ENCODE measurements around the gene GDPD4.

The GDPD4 gene

DNA sequence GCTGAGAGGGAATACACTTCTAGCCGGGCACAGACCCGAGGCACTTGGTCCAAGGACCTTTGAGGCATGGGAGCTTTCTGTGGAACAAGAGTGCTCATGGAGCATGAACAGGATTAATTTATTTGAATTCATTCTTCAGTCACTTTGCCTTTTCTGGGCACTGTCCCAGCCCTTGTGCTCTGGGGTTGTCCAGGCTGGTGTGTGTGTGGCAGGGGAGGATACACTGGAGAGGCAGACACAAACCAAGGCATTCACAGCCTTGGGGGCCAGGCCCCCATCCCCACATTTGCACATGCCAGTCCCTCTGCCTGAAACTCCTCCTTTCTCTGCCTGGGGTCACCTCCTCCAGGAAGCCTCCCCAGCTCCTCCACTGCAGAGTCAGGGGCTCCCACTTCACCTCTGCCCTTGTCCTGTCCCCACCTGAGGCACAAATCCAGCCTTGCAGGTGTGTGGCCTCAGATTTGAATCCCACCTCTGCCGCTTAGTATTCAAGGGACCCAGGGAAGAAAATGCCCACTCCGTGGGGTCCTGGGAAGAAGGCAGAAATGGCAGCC, 118.0 kb downstream of the GDPD4 start:
- no peak overlapping the region for H3K27ac Mint-ChIP-seq

DNA sequence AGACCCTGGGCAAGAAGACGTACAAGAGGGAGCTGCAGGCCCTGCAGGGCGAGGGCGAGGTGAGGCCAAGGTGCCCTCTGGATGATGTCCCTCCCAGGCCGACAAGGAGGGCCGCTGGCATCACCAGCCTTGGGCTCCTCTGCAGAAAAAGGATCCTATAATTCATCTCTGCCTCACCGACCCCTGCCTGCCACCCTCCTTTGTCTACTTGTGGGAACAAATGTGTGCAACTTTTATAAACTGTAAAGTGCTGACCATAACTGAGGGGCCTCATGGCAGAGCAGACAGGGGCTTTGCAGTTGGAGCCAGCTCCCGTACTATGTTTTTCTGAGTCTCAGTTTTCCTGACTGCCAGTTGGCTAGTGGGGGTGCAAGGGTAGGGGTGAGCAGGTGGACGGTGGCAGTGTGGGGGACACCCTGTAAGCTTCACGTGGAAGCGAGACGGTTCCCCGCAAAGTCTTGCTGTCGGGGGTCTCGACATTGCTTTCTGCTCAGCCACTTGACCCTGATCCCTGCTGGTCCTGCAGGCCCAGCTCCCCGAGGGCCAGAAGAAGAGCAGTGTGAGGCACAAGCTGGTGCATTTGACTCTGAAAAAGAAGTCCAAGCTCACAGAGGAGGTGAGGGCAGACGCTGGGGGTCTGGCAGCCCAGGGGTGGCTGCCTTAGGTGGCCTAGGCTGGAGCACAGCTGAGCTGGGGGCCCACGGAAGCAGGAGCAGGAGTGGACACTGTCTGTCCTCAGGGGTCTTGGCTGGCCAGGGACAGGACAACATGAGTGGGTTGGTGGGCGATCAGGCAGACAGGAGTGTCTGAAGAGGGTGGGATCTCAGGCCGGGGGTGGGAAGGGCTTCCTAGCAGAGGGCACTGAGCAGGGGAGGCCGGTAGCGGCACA, 118.7 kb downstream of the GDPD4 start:
- DNase-seq: no peak
- Mint-ChIP-seq H3K36me3 (ENCODE audit: low read depth) (peaks cover 5% of the 10 kb centered on the region), H3K9me3 (peaks cover 4% of the 10 kb centered on the region), H3K4me1 (peaks cover 5% of the 10 kb centered on the region), H3K4me3 (no peak overlapping the region), H3K27me3 (ENCODE audit: low read depth, poor library complexity) (peaks cover 2% of the 10 kb centered on the region), H3K27ac (peak overlapping the region; percentile 69)
- TF ChIP-seq, protein P1, sequence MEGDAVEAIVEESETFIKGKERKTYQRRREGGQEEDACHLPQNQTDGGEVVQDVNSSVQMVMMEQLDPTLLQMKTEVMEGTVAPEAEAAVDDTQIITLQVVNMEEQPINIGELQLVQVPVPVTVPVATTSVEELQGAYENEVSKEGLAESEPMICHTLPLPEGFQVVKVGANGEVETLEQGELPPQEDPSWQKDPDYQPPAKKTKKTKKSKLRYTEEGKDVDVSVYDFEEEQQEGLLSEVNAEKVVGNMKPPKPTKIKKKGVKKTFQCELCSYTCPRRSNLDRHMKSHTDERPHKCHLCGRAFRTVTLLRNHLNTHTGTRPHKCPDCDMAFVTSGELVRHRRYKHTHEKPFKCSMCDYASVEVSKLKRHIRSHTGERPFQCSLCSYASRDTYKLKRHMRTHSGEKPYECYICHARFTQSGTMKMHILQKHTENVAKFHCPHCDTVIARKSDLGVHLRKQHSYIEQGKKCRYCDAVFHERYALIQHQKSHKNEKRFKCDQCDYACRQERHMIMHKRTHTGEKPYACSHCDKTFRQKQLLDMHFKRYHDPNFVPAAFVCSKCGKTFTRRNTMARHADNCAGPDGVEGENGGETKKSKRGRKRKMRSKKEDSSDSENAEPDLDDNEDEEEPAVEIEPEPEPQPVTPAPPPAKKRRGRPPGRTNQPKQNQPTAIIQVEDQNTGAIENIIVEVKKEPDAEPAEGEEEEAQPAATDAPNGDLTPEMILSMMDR (IDR thresholded peaks at IDR 0.05): no peak

More for the DNA sequence above, 118.0 kb downstream of the GDPD4 start:
- Mint-ChIP-seq H3K4me1 (peaks cover 5% of the 10 kb centered on the region), H3K27me3 (ENCODE audit: low read depth, poor library complexity) (peaks cover 2% of the 10 kb centered on the region), H3K4me3 (no peak overlapping the region), H3K36me3 (ENCODE audit: low read depth) (peaks cover 1% of the 10 kb centered on the region), H3K9me3 (peaks cover 1% of the 10 kb centered on the region)
- DNase-seq: no peak
- TF ChIP-seq, protein P1 (IDR thresholded peaks at IDR 0.05): no peak

DNA sequence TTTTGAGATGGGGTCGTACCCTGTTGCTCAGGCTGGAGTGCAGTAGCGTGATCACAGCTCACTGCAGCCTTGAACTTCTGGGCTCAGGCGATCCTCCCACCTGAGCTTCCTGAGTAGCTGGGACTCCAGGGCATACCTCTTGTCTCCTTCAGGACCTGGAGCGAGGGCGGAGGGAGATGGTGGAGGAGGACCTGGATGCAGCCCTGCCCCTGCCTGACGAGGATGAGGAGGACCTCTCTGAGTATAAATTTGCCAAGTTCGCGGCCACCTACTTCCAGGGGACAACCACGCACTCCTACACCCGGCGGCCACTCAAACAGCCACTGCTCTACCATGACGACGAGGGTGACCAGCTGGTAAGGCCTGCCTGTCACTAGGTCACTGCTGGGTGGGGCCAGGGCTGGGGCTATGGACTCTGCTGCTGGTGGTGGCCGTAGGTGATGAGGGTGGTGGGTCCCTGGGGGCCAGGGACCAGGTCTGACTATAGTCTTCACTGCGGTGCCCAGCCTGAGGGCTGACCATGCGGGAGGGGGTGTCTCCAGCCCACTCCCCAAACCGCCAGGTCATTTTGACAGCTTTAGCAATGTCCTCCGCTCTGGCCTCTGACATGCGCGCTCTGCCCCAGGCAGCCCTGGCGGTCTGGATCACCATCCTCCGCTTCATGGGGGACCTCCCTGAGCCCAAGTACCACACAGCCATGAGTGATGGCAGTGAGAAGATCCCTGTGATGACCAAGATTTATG, 119.5 kb downstream of the GDPD4 start:
- H3K27me3 Mint-ChIP-seq (ENCODE audit: low read depth, poor library complexity): peaks cover 6% of the 10 kb centered on the region
- peaks cover 4% of the 10 kb centered on the region for H3K9me3 Mint-ChIP-seq
- H3K4me1 Mint-ChIP-seq: peaks cover 5% of the 10 kb centered on the region
- TF ChIP-seq, protein P1 (IDR thresholded peaks at IDR 0.05): no peak
- peaks cover 5% of the 10 kb centered on the region for H3K36me3 Mint-ChIP-seq (ENCODE audit: low read depth)
- no peak for DNase-seq
- H3K27ac Mint-ChIP-seq: peak overlapping the region; percentile 69
- H3K4me3 Mint-ChIP-seq: no peak overlapping the region

DNA sequence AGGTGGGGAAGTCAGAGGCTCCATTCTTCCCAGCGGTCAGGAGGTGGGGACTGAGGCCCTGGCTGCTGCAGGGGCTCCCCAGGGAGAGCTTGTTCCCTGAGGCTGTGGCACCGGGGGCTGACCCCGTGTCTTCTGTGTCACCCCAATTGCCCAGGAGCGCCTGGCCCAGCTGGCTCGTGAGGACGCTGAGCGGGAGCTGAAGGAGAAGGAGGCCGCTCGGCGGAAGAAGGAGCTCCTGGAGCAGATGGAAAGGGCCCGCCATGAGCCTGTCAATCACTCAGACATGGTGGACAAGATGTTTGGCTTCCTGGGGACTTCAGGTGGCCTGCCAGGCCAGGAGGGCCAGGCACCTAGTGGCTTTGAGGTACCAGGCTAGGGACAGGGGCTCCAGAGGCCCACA, 120.3 kb downstream of the GDPD4 start:
- no peak overlapping the region for H3K4me3 Mint-ChIP-seq
- peaks cover 6% of the 10 kb centered on the region for H3K27me3 Mint-ChIP-seq (ENCODE audit: low read depth, poor library complexity)
- H3K27ac Mint-ChIP-seq: no peak overlapping the region
- TF ChIP-seq, protein P1 (IDR thresholded peaks at IDR 0.05): no peak
- no peak for DNase-seq
- H3K36me3 Mint-ChIP-seq (ENCODE audit: low read depth): peaks cover 5% of the 10 kb centered on the region
- H3K4me1 Mint-ChIP-seq: peaks cover 9% of the 10 kb centered on the region
- H3K9me3 Mint-ChIP-seq: peaks cover 4% of the 10 kb centered on the region

DNA sequence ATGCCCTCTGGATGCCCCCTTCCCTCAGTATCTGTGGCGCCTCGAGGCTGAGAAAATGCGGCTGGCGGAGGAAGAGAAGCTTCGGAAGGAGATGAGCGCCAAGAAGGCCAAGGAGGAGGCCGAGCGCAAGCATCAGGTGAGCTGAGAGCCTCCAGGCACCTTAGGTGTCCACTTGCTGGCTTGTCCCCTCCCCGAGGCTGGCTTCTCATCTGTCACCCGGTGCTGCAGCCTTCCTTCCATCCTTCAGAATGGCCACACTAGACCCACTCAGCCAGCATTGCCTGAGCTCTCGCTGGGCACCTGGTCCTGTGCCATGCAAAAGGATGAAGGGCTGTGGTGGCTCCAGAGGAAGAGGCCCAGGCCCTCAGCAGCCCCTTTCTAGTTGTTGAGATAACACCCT, 121.1 kb downstream of the GDPD4 start:
- Mint-ChIP-seq H3K4me1 (peaks cover 18% of the 10 kb centered on the region), H3K27ac (no peak overlapping the region), H3K4me3 (no peak overlapping the region), H3K27me3 (ENCODE audit: low read depth, poor library complexity) (peaks cover 6% of the 10 kb centered on the region), H3K36me3 (ENCODE audit: low read depth) (peaks cover 5% of the 10 kb centered on the region), H3K9me3 (peaks cover 4% of the 10 kb centered on the region)
- TF ChIP-seq, protein P1 (IDR thresholded peaks at IDR 0.05): no peak
- no peak for DNase-seq

Data from nephron progenitor cell (in vitro differentiated cells).